HG02938 (cell line): ENCODE data around the gene IDH1.
"Not testable (repeated sequence)": the region's sequence is repeated elsewhere in the genome, so short reads cannot be mapped to it uniquely, and the experiment has no call there.

ENCODE experiments used
- ATAC-seq: cut with Tn5 transposase; IDR thresholded peaks from one replicate; pipeline ENCODE4 v1.9.1; 2021; ENCODE audit warnings: mild to moderate bottlenecking, moderate library complexity; ENCODE audit not compliant: unreplicated experiment

The IDH1 gene

DNA sequence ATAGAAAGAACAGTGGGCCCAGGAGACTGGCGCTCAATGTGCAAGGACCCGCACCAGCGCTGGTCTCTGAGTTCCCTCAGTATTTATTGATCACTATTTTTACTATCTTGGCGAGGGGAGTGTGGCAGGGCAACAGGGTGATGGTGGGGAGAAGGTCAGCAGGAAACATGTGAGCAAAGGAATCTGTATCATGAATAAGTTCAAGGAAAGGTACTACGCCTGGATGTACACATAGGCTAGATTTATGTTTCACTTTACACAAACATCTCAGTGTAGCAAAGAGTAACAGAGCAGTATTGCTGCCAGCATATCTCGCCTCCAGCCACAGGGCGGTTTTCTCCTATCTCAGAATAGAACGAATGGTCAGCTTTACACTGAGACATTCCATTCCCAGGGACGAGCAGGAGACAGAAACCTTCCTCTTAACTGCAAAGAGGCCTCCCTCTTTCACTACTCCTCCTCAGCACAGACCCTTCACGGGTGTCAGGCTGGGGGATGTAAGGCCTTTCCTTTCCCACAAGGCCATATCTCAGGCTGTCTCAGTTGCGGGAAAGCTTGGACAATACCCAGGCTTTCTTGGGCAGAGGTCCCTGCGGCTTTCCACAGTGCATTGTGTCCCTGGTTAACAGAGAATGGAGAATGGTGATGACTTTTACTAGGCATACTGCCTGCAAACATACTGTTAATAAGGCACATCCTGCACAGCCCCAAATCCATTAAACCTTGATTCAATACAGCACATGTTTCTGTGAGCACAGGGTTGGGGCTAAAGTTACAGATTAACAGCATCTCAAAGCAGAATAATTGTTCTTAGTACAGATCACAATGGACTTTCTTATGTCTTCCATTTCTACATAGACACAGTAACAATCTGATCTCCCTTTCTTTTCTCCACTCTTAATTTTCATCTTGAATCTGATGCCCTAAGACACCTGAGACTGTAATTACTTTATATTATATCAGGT is 2.3 kb upstream of the IDH1 start:
- ATAC-seq, result not testable (repeated sequence)

- ATAC-seq, result no peak
Observed at GRCh38 chr2:208256192-208256782, 1.4 kb upstream of the IDH1 start.

DNA sequence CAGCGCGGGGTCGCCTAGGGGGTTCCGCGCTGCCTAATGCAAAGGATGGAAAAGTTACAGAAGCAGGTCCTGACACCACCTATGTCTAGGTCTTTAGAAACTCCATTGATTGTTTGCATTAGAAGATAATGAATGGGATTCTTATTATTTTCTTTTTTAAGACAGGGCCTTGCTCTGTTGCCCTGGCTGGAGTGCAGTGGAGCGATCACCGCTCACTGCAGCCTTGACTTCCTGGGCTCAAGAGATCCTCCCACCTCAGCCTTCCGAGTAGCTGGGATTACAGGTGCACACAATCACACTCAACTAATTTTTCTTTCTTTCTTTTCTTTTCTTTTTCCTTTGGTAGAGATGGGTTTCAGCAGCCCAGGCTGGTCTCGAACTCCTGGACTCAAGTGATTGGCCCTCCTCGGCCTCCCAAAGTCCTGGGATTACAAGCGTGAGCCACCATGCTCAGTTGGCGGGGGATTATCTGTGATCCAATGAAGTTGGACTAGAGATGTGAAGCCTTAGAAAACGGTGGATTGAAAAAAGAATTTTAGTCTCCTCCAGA is 761 bp upstream of the IDH1 start:
- peak; percentile 10 for ATAC-seq

DNA sequence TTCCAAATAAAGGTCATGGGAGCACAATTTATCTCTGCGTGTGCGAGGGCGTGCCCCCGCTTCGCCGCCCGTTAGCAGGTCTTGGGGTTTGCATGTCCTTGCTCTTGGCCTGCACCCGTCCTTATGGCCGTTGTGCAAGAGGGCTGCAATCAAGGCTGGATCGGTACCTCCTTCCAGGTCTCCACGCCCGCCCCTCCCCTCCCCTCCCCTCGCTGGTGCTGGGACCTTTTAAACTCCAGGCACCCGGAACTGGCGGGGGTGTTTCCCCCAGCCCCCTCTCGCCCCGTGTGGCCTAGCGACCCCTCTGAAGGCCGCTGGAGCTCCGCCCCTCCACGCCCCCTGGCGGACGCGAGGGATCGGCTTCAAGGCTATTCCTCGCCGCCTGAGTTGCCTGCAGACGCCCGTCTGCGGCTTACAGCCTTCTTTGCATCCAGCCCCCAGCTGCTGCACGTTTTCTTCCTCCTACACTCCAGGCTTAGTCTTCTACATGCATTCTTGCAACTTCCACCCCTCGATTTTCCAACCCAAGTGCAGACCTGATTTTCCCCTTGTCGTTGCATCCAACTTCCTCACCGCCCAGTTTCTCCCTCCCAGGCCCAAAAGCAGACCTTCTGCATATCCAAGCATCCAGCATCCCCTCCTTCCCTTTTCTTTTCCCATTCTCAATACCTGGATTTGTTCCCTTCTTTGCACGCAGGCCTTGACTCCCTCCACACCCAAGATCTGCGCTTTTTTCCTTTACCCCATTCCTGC is 577 bp downstream of the IDH1 start:
- peak; percentile 65 for ATAC-seq

DNA sequence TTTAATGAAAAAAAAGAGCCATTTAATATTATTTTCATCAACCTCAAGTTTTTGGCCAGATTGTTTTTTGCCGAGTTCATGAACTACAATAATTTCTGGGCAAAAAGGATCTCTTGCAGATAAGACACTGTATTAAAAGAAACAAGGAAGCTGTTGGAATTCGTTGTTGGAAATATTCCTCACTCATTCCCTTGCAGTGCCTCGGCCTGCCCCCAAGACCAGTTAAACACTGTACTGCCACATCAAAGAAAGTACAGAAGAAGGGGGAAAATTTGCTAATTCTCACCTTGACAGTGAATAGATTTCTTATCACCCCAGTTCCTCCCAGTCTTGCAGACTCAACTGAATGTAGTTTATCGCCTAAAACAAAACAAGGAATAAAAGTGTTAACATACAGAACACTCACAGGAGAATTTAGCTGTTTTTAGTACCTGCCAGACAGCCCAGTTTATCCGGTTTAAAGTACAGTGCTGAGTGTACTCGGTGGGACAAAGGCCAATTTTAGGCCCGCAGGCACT is 1.2 kb downstream of the IDH1 start:
- no peak for ATAC-seq

DNA sequence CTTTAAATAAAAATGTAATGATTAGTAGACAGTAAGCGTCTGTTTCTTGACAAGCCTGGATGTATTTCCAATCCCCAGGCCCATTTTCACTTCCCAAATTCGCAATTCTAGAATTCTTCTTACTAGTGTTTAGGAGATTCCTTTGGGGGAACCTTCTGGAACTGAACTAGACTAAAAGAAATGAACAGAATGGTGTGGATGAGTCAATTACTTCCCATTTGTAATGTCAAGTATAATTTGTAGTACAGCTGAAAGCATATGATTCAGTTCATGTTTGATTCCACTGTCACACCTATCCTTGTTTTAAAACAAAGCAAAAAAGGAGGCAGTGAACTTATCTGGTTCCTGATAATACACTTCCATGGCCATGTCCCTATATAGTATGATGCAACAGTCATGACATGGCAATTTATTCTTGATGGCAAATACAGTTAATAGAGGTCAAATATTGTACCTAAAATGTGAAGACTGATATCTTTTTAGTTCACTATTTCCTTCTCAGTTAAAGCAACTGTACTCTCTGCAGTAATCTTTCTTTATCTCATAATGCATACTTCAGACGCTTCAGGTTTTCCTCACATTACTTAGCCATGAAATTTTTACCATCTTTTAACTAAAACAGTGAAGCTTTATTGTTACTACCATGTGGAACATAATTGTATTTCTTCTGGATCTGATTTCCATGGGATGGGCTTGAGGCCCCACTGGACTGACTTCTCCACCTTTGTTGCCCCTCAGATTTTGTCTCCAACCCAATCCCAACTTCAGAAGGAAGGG is 2.0 kb downstream of the IDH1 start:
- no peak for ATAC-seq

- no peak for ATAC-seq
Observed at GRCh38 chr2:208251098-208251497, 3.8 kb downstream of the IDH1 start.

DNA sequence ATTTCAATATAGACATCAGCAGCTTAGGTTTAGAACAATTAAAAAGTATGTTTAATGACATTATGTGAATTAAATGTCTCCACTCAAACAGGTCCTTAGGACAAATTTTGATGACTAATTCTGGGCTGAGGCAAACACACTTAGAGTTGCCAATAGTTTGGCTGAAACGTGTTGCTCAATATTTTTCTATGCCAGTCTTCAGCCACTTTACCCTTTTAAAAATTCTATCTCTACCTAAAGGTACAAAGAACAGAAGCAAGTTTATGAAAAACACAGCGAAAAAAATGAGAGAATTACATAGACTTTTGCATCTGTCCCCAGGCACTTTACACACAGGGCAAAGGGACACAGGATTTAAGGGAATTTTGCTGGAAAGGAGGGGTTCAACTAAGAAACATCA is 4.5 kb downstream of the IDH1 start:
- ATAC-seq, result no peak

DNA sequence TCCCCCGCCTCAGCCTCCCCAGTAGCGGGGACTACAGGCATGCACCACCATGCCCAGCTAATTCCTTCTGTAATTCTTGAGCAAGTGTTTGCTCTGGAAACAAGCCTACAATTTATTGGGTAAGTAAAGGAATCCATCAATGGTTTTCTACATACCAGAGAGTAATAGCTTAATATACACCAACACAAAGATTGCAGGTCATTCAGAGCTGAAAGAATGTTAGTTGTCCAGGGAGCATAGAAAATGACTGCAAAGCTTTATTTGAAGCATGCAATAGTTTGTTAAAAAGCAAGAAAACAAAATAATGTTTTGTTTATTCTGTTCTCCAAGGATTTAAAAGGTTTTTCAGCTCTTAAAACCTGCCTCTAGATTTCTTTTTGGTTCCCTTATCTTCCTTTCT is 5.6 kb downstream of the IDH1 start:
- ATAC-seq, result no peak

GRCh38 chr2:208248601-208249000 is 6.3 kb downstream of the IDH1 start:
- no peak for ATAC-seq

- no peak for ATAC-seq
Observed at GRCh38 chr2:208245746-208246145, 9.1 kb downstream of the IDH1 start.

GRCh38 chr2:208244422-208244821 is 10.4 kb downstream of the IDH1 start:
- no peak for ATAC-seq

- no peak for ATAC-seq
Observed at GRCh38 chr2:208240619-208241209, 14.2 kb downstream of the IDH1 start.

DNA sequence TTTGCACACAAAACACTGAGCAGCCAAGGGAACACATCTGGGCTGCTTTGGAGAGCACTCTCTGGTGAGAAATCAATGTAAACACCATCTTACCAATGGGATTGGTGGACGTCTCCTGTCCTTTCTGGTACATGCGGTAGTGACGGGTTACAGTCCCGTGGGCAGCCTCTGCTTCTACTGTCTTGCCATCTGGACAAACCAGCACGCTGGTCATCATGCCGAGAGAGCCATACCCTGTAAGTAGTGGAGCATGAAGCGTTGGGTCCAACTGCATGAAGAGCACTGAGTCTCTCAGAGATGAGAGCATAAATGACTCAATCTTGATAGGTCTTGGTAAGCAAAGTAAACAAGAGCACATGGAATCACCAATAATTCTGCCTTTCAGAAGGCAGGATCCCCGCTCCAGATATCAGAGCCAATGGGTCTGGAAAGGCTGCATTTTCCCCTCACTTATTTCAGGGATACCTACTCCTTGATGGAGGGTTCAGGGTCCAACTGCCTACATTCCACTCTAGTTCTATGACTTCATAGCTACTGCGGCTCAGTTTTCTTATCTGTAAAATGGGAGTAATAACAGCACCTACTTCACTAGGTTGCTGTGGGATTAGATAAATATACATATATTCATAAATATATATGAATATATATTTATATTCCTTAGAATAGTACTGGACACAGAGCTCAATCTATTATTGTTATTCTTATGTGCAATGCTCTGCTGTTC is 14.9 kb downstream of the IDH1 start:
- no peak for ATAC-seq

GRCh38 chr2:208235860-208236259 is 19.0 kb downstream of the IDH1 start:
- no peak for ATAC-seq

DNA sequence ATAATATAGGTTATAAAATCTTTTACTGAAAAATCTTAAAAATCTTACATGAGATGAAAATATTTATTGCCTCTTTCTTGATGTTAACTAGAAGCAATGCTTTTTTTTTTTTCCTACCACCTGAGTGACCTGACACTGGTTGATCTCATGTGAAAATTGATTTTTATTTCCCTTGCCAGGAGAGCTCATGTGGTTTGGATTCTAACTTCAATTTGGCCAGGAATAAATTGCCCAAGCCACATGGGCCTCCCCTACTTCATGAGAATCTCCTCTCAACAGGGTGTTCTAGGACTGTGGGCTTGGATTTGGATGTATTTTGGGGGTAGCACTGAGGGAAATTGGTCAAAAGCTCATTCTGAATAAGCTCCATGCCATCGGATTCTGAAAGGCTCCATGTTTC is 20.1 kb downstream of the IDH1 start:
- no peak for ATAC-seq

DNA sequence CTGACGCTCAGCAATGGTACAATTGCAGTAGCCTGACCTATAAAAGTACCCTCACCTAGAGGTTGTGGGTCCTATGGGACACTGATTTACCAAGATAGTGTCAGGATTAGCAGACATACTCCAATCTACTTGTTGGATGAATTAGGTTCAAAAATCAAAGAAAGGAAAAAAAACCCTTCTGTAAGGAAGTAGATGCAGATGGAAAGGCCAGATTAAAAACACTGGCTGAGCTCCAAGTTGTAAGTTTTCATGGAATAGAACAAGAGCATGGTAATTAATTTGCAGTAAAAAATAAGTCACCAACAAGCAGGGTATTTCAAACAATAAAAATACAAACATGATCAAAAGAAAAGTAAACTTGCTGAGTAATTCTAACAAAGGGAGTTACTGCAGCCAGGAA is 26.4 kb downstream of the IDH1 start:
- ATAC-seq, result no peak

- ATAC-seq, result no peak
Observed at GRCh38 chr2:208227581-208228232, 27.2 kb downstream of the IDH1 start.

- no peak for ATAC-seq
Observed at GRCh38 chr2:208224802-208225201, 30.1 kb downstream of the IDH1 start.
